OCI-LY7 (cell line): ENCODE results near the gene WDR5. TPM values are rescaled to one million over a fixed set of nuclear protein-coding genes. Genes with fewer than 3 reads are reported as not detected.

ENCODE experiments used
- BruUV-seq: library from RNA; stranded (reverse); fragments of 400-500 nt; replicated peaks from 2 replicates; lab custom pipeline; 2021; lab: Mats Ljungman, UMichigan
- CTCF ChIA-PET: fragments of 300-600 bp; sonication (Branson Sonifier 250); formaldehyde crosslinking; loops from one replicate; lab custom pipeline; 2022; ENCODE audit warnings: antibody characterized with exemption; ENCODE audit not compliant: unreplicated experiment; lab: Charles Lee
- POLR2A ChIA-PET: fragments of 300-600 bp; sonication (Branson Sonifier 250); formaldehyde crosslinking; loops from one replicate; lab custom pipeline; 2022; ENCODE audit warnings: antibody characterized with exemption; lab: Charles Lee
- DNase-seq: peaks from one replicate; pipeline ENCODE4 v3.0.0-alpha.2; 2015; ENCODE audit warnings: low spot score
- H2AFZ ChIP-seq: fragments of 200-600 bp; sonication (generic), shearing (Covaris generic); 2 replicates; pipeline ENCODE4 v1.6.1; 2014; ENCODE audit warnings: mild to moderate bottlenecking, antibody characterized with exemption, low read length, moderate library complexity
- H3K27ac ChIP-seq: fragments of 200-600 bp; sonication (generic); 2 replicates; pipeline ENCODE4 v1.5.1; 2014; ENCODE audit warnings: mixed run types, low read depth, mild to moderate bottlenecking, moderate library complexity, low read length, inconsistent platforms; ENCODE audit not compliant: poor library complexity, severe bottlenecking
- H3K36me3 ChIP-seq: fragments of 200-600 bp; sonication (generic); 2 replicates; pipeline ENCODE4 v1.6.1; 2014; ENCODE audit warnings: mild to moderate bottlenecking, antibody characterized with exemption, low read length, moderate library complexity, mixed read lengths; ENCODE audit not compliant: insufficient read depth
- H3K4me1 ChIP-seq: fragments of 200-600 bp; sonication (generic); 2 replicates; pipeline ENCODE4 v1.5.1; 2014; ENCODE audit warnings: mild to moderate bottlenecking, low read length; ENCODE audit not compliant: insufficient read depth, poor library complexity, severe bottlenecking
- H3K4me2 ChIP-seq: fragments of 200-600 bp; sonication (generic); 2 replicates; pipeline ENCODE4 v1.6.1; 2014; ENCODE audit warnings: mild to moderate bottlenecking, low read length
- H3K4me3 ChIP-seq: fragments of 200-600 bp; sonication (generic); 2 replicates; pipeline ENCODE4 v1.5.1; 2014; ENCODE audit warnings: mild to moderate bottlenecking, low read depth, low read length; ENCODE audit not compliant: poor library complexity, severe bottlenecking
- H3K79me2 ChIP-seq: fragments of 200-600 bp; sonication (generic); 2 replicates; pipeline ENCODE4 v1.6.1; 2016; ENCODE audit warnings: low read depth, mild to moderate bottlenecking, low read length, moderate library complexity, mixed read lengths; ENCODE audit not compliant: insufficient read depth
- H3K9me2 ChIP-seq: fragments of 200-600 bp; sonication (generic); 2 replicates; pipeline ENCODE4 v1.6.1; 2016; ENCODE audit warnings: mild to moderate bottlenecking, low read length, mixed read lengths; ENCODE audit not compliant: insufficient read depth
- H3K9me3 ChIP-seq: fragments of 200-600 bp; sonication (generic); 2 replicates; pipeline ENCODE4 v1.6.1; 2014; ENCODE audit warnings: mild to moderate bottlenecking, mixed run types, low read length, mixed read lengths
- H4K20me1 ChIP-seq: fragments of 200-600 bp; sonication (generic); 2 replicates; pipeline ENCODE4 v1.6.1; 2014; ENCODE audit warnings: mild to moderate bottlenecking, antibody characterized with exemption, low read length, moderate library complexity, mixed read lengths; ENCODE audit not compliant: insufficient read depth
- EZH2phosphoT487 ChIP-seq: fragments of 200-600 bp; sonication (generic); IDR thresholded peaks from 2 replicates; pipeline ENCODE4 v1.6.1; 2018; ENCODE audit warnings: low read depth, borderline replicate concordance, mild to moderate bottlenecking, mixed run types, antibody characterized with exemption, low read length, moderate library complexity, mixed read lengths
- intact Hi-C: fragments of 100-400 bp; cut with micrococcal nuclease; formaldehyde crosslinking; loops from one replicate; pipeline ENCODE4 v1.10.0; 2022; ENCODE audit not compliant: unreplicated experiment
- total RNA-seq, 2 experiments: library from RNA; depleted of rRNA in 1 of 2; stranded (reverse); fragments of >200 nt in 1 of 2; shearing (Covaris generic) in 1 of 2; gene quantifications; 2 replicates each; pipeline ENCODE4 v1.2.3, GENCODE V29; 2014 to 2022
- TF ChIP-seq, protein P1 (sequence below): fragments of 200-600 bp; sonication (generic); conservative IDR thresholded peaks from 2 replicates; pipeline ENCODE4 v1.5.1; 2014; ENCODE audit warnings: mild to moderate bottlenecking, antibody characterized with exemption, low read length, moderate library complexity, mixed read lengths

WDR5 gene
- total RNA-seq, 2 experiments from 2014 or later: 32.5 to 44.6 TPM

DNA sequence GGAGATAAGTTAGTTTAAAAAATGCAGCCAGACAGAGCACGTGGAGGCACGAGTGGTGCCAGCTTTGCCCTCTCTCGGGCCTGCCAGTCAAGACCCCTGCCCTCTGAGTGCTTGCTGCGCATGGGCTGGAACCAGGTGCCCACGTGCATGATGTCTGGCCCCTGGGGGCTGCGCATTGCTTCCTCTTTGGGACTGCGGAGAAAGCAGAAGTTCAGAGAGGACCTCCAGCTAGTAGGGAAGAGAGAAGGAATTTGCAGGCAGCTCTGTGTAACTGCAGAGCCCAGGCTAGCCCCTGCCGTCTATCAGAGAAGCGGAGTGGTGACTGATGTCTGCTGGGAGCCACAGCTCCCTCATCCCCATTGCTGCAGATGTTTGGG is 38.2 kb downstream of the WDR5 start:
- POLR2A ChIA-PET: interaction anchor here (0.5 kb wide), 1 partner anchor 58 kb away, joined by 3 read pairs; no protein-coding TSS in a partner anchor
- BruUV-seq: no TSS peak
- peak overlapping the region; percentile 33; the same call in 1 of the 2 replicates for H2AFZ ChIP-seq

DNA sequence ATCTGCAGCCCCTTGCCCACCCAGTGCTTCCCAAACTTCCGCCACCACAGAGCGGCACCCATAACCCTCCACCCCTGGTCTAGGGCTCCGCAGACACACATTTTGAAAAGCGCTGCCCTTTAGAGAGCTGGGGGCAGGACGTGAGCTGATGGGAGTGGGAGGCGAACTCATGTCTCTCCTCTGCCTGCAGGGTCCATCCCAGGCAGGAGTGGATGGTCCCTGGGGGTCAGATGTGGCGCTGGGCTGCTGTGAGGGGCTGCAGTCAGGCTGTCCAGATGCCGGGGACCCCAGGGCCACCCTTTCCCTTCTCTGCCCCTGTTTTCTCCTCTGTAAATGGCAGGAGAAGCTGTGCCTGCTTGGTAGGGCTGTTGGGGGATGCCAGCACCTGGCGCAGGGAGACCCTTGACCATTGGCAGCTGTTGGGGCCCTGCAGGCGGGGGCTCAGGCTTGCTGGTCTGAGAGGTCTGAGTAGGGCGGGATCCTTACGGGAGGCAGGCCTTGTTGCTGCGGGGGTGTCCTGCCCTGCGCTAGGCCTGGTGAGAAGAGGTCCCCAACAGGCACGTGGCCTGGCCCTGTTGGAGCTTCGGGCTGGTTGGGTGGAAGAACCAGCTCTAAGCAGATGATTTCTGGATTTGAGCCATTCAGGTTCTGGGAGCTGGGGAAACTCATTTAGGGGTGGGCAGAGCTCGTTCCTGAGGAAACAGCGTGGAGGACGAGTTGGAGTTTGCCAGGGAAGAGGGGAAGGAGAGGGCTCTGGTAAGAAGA is 38.8 kb downstream of the WDR5 start:
- no peaks in the 10 kb centered on the region for H3K36me3 ChIP-seq
- no peaks in the 10 kb centered on the region for H4K20me1 ChIP-seq
- H3K4me3 ChIP-seq: no peak overlapping the region
- POLR2A ChIA-PET: interaction anchor here (0.5 to 0.7 kb wide), 4 partner anchors 58 to 1340 kb away, joined by 3 to 4 read pairs (median 3); no protein-coding TSS in a partner anchor
- H3K4me2 ChIP-seq: peak overlapping the region; percentile 41
- H3K79me2 ChIP-seq: no peaks in the 10 kb centered on the region
- no peak for TF ChIP-seq EZH2phosphoT487
- TF ChIP-seq, protein P1, sequence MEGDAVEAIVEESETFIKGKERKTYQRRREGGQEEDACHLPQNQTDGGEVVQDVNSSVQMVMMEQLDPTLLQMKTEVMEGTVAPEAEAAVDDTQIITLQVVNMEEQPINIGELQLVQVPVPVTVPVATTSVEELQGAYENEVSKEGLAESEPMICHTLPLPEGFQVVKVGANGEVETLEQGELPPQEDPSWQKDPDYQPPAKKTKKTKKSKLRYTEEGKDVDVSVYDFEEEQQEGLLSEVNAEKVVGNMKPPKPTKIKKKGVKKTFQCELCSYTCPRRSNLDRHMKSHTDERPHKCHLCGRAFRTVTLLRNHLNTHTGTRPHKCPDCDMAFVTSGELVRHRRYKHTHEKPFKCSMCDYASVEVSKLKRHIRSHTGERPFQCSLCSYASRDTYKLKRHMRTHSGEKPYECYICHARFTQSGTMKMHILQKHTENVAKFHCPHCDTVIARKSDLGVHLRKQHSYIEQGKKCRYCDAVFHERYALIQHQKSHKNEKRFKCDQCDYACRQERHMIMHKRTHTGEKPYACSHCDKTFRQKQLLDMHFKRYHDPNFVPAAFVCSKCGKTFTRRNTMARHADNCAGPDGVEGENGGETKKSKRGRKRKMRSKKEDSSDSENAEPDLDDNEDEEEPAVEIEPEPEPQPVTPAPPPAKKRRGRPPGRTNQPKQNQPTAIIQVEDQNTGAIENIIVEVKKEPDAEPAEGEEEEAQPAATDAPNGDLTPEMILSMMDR: no peak
- CTCF ChIA-PET: no interaction called here
- H3K9me3 ChIP-seq: no peaks in the 10 kb centered on the region
- DNase-seq: no peak
- peaks cover 18% of the 10 kb centered on the region for H3K4me1 ChIP-seq
- intact Hi-C loops: loop anchor here (5.0 kb wide), 2 partner anchors 43 to 113 kb away; no protein-coding TSS in a partner anchor
- peak overlapping the region; percentile 33; the same call in 1 of the 2 replicates for H2AFZ ChIP-seq
- BruUV-seq: no TSS peak
- no peaks in the 10 kb centered on the region for H3K9me2 ChIP-seq
- no peak overlapping the region for H3K27ac ChIP-seq

More for the DNA sequence above, 38.2 kb downstream of the WDR5 start:
- Histone ChIP-seq H3K4me2 (peak overlapping the region; percentile 41), H3K79me2 (no peaks in the 10 kb centered on the region), H3K4me3 (no peak overlapping the region), H3K36me3 (no peaks in the 10 kb centered on the region), H4K20me1 (no peaks in the 10 kb centered on the region), H3K9me3 (no peaks in the 10 kb centered on the region), H3K4me1 (peaks cover 18% of the 10 kb centered on the region), H3K9me2 (no peaks in the 10 kb centered on the region), H3K27ac (no peak overlapping the region)
- TF ChIP-seq, protein P1: no peak
- TF ChIP-seq EZH2phosphoT487: no peak
- peak; percentile 55 for DNase-seq
- CTCF ChIA-PET: no interaction called here
- intact Hi-C loops: loop anchor here (5.0 kb wide), 2 partner anchors 43 to 113 kb away; no protein-coding TSS in a partner anchor
